ENCODE results near the gene GABBR2.

Gene GABBR2

GRCh38 chr9:98419260-98419603, 289.5 kb downstream of the GABBR2 start:
- no peak for DNase-seq (ENCODE audit: low read depth)
- no peak overlapping the region for H3K4me3 ChIP-seq (ENCODE audit: low read depth, low read length)
- TF ChIP-seq, protein P1, sequence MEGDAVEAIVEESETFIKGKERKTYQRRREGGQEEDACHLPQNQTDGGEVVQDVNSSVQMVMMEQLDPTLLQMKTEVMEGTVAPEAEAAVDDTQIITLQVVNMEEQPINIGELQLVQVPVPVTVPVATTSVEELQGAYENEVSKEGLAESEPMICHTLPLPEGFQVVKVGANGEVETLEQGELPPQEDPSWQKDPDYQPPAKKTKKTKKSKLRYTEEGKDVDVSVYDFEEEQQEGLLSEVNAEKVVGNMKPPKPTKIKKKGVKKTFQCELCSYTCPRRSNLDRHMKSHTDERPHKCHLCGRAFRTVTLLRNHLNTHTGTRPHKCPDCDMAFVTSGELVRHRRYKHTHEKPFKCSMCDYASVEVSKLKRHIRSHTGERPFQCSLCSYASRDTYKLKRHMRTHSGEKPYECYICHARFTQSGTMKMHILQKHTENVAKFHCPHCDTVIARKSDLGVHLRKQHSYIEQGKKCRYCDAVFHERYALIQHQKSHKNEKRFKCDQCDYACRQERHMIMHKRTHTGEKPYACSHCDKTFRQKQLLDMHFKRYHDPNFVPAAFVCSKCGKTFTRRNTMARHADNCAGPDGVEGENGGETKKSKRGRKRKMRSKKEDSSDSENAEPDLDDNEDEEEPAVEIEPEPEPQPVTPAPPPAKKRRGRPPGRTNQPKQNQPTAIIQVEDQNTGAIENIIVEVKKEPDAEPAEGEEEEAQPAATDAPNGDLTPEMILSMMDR (IDR thresholded peaks at IDR 0.05; ENCODE audit: control insufficient read depth, extremely low read depth, insufficient read depth) = no peak

DNA sequence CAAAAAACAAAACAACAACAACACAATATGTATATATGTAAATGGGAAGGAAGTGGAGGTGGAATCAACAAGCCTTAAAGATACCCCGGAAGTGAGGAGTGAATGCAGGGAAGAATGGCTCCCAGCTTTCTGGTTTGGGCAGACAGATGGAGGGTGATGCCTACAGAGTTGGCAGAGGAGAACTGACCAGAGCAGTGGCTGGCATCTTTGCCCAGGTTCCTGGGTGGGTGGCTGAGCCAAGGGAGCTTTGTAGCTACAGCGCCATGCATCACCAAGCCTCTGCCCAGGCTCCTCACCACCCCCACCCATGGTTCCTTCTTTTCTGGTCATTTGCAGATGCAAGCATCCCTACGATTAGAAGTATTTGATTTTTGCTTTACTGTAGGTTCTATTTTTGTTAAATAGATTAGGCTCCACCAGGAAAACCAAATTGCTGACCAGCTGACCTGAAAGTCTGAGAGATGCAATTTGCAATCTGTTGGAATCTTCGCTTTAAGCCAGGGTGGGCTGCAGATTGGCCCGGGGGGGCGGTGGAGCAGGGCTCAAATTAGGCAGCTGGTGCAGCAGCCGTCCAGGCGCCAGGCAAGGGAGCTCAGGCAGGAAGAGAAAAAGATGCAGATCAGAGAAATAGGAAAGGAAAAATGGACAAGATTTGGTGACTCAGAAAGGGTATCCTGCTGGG, 290.0 kb downstream of the GABBR2 start:
- TF ChIP-seq, protein P1 (IDR thresholded peaks at IDR 0.05; ENCODE audit: control insufficient read depth, extremely low read depth, insufficient read depth) = no peak
- no peak for DNase-seq (ENCODE audit: low read depth)

DNA sequence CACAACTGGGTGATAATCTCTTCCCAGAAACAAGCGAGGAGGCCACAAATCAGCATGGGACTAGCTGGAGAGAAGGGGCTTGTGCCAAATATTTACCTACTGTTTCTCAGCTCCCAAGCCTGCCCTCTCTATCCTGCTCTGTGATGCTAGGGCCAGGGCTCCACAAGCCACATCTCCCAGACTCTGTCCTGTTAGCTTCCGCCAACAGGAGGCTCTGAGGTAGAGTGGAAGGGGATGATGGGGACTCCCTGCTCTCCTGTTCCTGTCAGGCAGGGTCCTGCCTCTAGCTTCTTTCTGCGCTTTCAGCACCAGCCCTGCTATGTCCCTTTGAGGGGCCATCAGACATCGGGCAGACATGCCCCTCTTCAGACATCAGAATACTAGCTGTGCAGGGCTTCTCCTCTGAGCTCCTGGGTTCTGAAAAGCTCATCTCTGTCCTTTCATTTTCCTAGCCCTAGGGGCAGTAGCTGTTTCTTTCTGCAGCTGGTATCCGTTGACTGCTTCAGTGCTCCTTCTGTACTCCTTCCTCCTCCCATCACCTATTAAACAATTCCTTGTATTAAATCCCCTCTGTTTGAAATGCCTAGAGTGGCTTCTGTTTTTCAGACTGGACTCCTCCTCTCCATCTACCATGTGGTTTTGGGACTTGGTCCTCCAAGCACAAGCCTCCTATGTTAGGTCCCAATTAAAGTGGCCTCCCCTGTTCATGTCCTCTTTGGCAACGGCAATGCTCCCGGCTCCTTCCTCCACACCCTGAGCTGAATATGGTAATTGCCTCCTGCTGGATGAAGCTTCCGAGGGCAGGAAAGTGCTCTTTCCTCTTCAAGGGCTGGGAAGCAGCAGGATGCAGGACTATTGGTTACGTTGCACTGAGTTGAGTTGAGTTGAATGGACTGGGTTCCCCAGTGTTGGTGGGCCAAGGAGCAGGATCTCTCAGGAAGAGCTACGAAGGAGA, 292.2 kb downstream of the GABBR2 start:
- H3K4me3 ChIP-seq (ENCODE audit: low read depth, low read length) = no peak overlapping the region
- no peak for DNase-seq (ENCODE audit: low read depth)
- TF ChIP-seq, protein P1 (IDR thresholded peaks at IDR 0.05; ENCODE audit: control insufficient read depth, extremely low read depth, insufficient read depth) = no peak

More for the DNA sequence above, 290.0 kb downstream of the GABBR2 start:
- H3K4me3 ChIP-seq (ENCODE audit: low read depth, low read length) = no peak overlapping the region

DNA sequence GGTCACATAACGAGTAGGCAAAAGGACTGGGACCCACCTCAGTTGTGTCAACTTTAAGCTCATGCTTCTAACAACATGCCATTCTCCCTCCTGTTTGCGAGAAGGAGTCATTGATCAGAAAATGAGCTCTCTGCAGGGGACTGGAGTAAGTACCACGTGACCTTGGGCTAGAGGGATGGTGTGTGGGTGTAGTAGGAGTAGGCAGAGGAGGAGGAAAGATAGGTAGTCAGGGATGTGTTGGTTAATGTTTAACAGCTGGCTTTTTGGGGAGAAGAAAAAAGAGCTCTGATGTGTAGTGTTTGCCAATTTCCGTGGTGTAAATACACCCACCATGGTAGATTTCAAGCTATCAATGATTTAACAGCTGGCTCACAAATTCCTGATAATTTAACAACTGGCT, 293.0 kb downstream of the GABBR2 start:
- DNase-seq (ENCODE audit: low read depth) = no peak
- no peak overlapping the region for H3K4me3 ChIP-seq (ENCODE audit: low read depth, low read length)
- TF ChIP-seq, protein P1 (IDR thresholded peaks at IDR 0.05; ENCODE audit: control insufficient read depth, extremely low read depth, insufficient read depth) = no peak

GRCh38 chr9:98413084-98413483, 295.7 kb downstream of the GABBR2 start:
- H3K4me3 ChIP-seq (ENCODE audit: low read depth, low read length) = no peak overlapping the region
- TF ChIP-seq, protein P1 (IDR thresholded peaks at IDR 0.05; ENCODE audit: control insufficient read depth, extremely low read depth, insufficient read depth) = no peak
- DNase-seq (ENCODE audit: low read depth) = no peak

GRCh38 chr9:98412101-98412842, 296.5 kb downstream of the GABBR2 start:
- DNase-seq (ENCODE audit: low read depth) = no peak
- TF ChIP-seq, protein P1 (IDR thresholded peaks at IDR 0.05; ENCODE audit: control insufficient read depth, extremely low read depth, insufficient read depth) = no peak
- no peak overlapping the region for H3K4me3 ChIP-seq (ENCODE audit: low read depth, low read length)

All from LNCaP clone FGC (cell line).